HG03139 (cell line): ENCODE results near the gene KLK11.

ENCODE experiments used
- ATAC-seq: cut with Tn5 transposase; IDR thresholded peaks from one replicate; pipeline ENCODE4 v1.9.1; 2021; ENCODE audit not compliant: unreplicated experiment

The KLK11 gene

GRCh38 chr19:51029718-51030117 is 3.3 kb upstream of the KLK11 start:
- ATAC-seq: no peak

GRCh38 chr19:51027873-51028272 is 1.5 kb upstream of the KLK11 start:
- ATAC-seq: no peak

- ATAC-seq: no peak
Measured at GRCh38 chr19:51027126-51027806, 850 bp upstream of the KLK11 start.

GRCh38 chr19:51025809-51026553 is 435 bp downstream of the KLK11 start:
- no peak for ATAC-seq

GRCh38 chr19:51025401-51025800 is 1.0 kb downstream of the KLK11 start:
- no peak for ATAC-seq

GRCh38 chr19:51024924-51025323 is 1.5 kb downstream of the KLK11 start:
- ATAC-seq: no peak

GRCh38 chr19:51023946-51024345 is 2.5 kb downstream of the KLK11 start:
- ATAC-seq: no peak

GRCh38 chr19:51022526-51022925 is 3.9 kb downstream of the KLK11 start:
- ATAC-seq: no peak

GRCh38 chr19:51020988-51021651 is 5.3 kb downstream of the KLK11 start:
- no peak for ATAC-seq

- no peak for ATAC-seq
Measured at GRCh38 chr19:51019544-51019925, 6.9 kb downstream of the KLK11 start, which contains the start of gene KLK10. TSS of gene KLK10 (minus strand) at chr19:51019709. CDS start at chr19:51019130, 579 bp downstream.

- no peak for ATAC-seq
Measured at GRCh38 chr19:51018745-51019543, 7.5 kb downstream of the KLK11 start.

- ATAC-seq: no peak
Measured at GRCh38 chr19:51016798-51017683, 9.4 kb downstream of the KLK11 start.

GRCh38 chr19:51015691-51016267 is 10.6 kb downstream of the KLK11 start:
- ATAC-seq: no peak

GRCh38 chr19:51014242-51014641 is 12.2 kb downstream of the KLK11 start:
- no peak for ATAC-seq

GRCh38 chr19:51012661-51013190 is 13.7 kb downstream of the KLK11 start:
- no peak for ATAC-seq

- no peak for ATAC-seq
Measured at GRCh38 chr19:51010066-51010795, 16.2 kb downstream of the KLK11 start.

GRCh38 chr19:51009061-51009891 is 17.1 kb downstream of the KLK11 start:
- ATAC-seq: no peak

GRCh38 chr19:51007488-51007887 is 18.9 kb downstream of the KLK11 start:
- no peak for ATAC-seq
